Activated T-helper 9 cell treated with anti-CD3 and anti-CD28 coated beads, Interleukin-2, amount 50 U/mL, for 16 hours (primary cell): ENCODE measurements around the gene POLR2H.

Experiments used
- DNase-seq: peaks from one replicate; pipeline ENCODE4 v3.0.0-alpha.2; 2020; ENCODE audit warnings: low read depth

POLR2H gene

DNA sequence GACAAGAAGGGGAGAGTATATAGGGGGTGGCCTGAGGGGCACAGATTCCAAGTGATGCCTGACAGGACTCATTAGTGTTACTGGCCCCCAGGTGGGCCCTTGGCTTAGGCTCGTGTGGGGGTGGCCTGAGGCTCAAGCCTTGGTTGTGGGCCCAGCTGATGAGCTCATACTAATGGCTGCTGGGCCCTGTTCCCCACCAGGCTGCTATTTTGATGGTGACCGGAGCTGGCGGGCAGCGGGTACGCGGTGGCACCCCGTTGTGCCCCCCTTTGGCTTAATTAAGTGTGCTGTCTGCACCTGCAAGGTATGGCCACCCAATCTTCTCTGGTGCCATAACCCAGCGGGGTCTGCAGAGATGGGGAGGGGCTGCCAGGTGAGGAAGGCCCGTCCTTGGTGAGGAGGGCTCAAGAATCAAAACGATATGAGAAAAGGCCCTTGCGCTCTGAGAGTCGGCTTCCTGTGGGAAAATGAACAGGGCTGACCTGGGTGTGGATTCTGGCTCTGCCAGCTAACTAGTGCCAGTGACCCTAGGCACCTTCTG lies 25.7 kb downstream of the POLR2H start:
- no peak for DNase-seq

DNA sequence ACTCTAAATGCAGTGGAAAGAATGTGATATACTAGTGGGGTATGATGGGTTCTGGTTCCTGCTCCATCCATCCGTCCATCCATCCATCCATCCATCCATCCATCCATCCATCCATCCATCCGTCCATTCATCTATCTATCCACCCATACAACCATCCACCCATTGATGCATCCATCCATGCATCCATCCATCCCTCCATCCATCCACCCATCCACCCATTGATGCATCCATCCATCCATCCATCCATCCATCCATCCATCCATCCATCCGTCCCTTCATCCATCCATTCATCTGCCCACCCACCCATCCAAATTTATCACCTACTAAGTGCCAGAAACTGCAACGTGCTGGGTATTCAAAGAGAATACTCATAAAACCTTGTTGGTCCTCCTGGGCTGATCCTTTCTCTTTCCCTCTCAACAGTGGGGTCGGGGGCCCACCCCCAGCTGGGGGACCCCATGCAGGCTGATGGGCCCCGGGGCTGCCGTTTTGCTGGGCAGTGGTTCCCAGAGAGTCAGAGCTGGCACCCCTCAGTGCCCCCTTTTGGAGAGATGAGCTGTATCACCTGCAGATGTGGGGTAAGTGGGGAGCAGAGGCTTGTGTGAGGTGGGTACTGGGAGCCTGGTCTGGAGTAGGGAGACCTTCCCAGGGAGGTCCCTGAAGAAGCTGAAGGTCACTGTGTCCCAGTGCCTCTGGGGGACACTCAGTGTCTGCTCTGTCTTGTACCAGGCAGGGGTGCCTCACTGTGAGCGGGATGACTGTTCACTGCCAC lies 26.8 kb downstream of the POLR2H start:
- no peak for DNase-seq

DNA sequence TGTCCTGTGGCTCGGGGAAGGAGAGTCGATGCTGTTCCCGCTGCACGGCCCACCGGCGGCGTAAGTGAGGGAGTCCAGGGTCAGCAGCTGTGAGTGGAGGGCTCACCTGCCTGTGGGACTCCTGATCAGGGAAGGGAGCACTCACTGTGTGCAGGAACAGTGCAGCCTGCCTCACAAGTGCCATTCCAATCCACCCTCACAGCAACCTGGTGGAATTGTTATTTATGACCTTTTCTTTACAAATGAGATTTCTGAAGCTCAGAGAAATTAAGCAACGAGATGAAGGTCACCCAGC lies 27.4 kb downstream of the POLR2H start:
- no peak for DNase-seq

DNA sequence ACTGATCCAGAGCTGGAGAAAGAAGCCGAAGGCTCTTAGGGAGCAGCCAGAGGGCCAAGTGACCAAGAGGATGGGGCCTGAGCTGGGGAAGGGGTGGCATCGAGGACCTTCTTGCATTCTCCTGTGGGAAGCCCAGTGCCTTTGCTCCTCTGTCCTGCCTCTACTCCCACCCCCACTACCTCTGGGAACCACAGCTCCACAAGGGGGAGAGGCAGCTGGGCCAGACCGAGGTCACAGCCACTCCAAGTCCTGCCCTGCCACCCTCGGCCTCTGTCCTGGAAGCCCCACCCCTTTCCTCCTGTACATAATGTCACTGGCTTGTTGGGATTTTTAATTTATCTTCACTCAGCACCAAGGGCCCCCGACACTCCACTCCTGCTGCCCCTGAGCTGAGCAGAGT lies 27.9 kb downstream of the POLR2H start:
- DNase-seq: no peak

DNA sequence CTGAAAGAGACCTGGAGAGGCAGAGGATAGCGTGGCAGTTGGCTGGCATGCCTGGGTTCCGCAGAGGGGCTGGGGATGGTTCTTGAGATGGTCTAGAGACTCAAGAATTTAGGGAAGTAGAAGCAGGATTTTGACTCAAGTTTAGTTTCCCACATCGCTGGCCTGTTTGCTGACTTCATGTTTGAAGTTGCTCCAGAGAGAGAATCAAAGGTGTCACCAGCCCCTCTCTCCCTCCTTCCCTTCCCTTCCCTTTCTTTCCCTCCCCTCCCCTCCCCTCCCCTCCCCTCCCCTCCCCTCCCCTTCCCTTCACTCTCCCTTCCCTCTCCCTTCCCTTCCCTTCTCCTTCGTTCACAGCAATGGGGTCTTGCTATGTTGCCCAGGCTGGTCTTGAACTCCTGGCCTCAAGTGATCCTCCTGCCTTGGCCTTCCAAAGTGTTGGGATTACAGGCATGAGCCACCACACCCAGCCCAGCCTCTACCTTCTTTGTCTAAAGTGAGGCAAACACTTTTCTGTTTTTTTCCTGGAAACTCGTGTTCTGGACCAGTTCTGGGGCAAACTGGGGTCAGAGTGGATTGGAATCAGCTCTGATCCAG lies 28.5 kb downstream of the POLR2H start:
- no peak for DNase-seq

DNA sequence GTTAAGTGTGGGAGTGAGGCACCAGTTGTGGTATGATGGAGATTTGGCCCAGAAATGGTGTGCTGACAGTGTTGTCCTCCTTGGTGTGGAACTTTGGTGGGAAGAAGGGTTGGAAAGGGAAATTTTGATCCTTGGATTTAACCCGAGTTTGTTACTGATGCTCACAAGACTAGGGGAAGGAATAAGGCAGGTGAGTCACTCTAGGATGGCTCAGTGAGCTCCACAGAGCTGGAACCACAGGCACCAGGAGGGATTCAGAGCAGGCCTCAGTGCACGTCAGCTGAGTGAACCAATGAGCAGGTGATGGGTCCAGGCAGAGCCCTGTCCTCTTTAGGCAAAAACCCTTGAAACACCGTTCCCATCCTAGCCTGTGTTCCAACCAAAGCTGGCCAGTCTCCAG lies 29.8 kb downstream of the POLR2H start:
- DNase-seq: no peak

DNA sequence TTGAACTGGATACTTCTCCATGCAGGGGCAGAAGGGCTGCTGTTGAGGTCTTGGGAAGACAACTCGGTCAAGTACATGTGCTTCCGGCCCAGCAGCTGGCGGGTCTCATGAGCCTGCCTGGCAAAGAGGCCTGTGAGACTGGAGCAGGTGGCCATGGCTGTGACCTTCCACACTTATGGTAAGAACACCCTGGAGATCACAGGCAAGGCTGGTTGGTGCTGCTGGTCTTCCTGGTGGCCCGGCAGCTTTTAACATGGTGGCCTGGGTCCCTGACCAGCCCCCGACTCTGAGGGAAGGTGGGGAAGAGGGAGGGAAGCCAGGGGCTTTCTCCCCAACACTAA lies 33.8 kb downstream of the POLR2H start:
- DNase-seq: no peak

DNA sequence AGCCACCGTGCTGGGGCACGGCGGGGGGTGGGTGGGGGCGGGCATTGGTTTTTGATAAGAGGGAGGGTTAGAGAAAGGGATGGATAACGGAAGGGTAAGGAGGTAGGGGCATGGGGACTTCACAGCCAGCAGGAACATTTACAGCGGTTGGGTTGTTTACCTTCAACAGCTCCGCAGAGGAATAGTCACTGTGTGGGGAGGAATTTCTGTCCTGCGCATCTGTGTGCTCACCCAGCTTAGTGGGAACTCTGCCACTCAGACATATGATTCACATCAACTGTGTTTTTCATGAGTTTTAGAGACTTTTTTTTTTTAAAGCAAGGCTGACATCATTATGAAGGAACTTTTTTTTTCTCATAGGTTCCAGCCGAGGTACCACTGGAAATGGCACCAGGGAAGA lies 37.9 kb downstream of the POLR2H start:
- DNase-seq: no peak

DNA sequence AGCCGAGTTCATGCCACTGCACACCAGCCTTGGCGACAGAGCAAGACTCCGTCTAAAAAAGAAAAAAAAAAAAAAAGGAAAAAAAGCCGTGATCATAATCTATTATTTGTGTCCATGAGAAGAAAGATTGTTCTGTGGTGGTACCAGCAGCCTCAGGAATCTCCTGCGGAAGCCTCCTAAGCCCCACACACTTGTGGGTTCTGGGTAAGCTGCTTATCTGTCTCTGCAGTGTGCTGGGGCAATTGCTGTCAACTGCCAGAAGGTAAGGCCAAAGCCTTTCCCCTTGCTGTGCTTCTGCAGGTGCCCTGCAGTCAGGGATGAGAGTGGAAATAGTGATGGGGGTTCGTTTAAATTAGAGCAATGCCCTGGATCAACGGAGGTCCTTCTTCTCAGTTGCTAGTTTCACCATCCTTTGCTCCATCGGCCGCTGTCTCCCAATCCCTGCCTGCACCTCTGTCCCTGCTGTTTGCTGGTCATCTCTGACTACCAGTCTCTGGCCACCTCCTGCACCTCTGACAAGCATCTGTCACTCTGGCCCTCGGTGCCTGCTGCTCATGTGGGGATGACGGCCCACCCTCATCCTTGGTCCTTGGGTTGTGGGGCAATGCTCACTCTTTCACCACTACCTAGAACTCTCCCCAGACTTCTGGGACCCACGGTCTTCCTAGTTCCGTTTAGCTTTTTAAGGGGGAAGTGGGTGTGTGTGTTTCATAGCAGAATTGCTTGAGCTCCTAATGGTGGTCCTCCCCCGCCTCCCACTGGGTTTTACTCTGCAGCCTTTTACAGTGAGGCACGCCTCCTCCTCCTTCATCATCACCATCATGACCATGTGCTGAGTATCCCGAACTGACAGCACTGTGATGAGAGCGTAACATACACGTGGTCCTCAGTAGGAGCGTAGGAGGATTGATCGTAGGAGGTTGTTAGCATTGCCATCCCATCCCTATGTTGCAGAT lies 43.8 kb downstream of the POLR2H start:
- DNase-seq: no peak

DNA sequence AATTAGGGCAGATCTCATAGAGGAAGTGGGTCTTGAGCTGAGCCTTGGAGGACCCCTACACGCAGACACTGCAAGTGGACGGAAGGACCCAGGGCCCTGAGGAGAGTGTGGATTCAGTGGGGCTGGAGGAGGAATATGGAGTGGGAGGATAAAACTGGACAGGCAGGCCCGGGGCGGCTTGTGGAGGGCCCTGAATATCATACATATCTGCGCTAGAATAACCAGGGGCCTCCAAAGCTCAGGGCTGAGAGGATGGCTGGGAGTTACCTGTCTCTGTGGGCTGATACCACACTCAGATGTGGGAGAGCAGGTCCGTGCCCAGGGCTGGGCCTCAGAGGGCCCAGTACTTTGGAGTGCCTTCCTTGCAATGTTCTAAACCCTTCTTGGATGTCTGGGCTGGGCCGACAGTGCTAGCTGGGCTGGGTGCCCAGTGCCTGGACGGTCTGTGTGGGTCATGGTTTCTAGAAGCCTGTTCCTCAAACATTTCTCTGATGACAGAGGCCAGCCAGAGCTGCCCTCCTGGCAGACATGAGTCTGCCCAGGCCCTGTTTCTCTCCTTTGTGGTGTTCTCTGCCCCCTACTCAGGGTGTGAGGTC lies 47.9 kb downstream of the POLR2H start:
- no peak for DNase-seq

DNA sequence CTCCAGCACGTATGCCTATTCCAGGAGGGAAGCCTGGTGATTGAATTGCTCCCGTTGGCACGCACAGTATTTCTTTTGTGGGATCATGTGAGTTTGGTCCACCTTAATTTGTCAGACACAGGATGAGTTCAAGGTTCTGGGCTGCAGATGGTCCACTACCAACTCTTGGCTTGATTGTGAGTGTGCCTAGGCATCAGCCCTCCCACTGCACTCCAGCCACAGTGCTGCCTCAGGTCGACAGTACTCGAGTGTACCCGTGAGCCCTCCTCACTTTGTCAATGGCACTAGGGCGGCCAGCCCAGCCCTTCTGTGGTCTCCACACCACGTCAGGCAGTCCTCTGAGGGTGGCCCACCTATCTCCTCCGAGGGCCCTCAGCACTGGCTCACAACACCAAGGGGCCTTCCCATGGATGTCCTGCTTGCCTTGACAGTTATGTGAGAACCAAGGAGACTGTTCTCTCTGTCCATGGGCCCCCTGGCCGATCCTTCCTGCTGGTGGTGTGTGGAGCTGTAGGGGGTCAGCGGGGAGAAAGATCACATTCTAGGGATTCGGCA lies 48.5 kb downstream of the POLR2H start:
- DNase-seq: no peak

DNA sequence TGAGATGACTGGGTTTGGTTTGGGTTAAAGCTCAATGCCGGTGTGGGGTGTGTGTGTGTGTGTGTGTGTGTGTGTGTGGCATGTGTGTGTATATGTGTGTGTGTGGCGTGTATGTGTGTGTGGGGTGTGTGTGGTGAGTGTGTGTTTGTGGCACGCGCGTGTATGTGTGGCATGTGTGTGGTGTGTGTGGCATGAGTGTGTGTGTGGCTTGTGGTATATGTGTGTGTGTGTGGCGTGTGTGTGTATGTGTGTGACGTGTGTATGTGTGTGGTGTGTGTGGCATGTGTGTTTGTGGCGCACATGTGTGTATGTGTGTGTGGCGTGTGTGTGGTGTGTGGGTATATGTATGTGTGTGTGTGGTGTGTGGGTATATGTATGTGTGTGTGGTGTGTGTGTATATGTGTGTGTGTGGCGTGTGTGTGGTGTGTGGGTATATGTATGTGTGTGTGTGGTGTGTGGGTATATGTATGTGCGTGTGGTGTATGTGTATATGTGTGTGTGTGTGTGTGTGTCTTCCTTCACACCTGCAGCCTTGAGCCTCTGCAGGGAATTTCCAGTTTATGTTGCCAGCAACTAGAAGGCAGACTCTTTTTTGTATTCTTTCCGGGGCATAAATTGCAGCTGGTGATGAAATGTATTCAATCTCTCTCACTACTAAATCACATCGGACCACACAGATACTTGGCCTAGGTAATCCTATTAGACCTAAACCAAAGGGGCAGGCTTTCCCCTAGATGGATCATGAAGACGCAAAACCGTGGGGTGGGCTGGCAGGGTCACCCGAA lies 53.1 kb downstream of the POLR2H start:
- DNase-seq: no peak

DNA sequence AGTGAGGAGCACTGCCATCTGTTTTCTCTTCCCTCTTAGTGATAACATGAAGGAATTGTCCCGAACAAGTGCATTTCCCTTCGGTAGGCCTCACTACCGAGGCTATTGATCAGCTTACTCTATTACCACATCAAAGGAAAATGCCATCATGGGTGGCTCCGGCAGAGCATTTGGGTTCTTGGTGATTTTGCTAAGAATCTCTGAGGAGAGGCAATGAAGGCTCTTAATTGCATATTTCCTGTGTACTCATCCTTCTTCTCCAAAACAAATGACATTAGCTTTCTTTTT lies 53.6 kb downstream of the POLR2H start:
- no peak for DNase-seq

DNA sequence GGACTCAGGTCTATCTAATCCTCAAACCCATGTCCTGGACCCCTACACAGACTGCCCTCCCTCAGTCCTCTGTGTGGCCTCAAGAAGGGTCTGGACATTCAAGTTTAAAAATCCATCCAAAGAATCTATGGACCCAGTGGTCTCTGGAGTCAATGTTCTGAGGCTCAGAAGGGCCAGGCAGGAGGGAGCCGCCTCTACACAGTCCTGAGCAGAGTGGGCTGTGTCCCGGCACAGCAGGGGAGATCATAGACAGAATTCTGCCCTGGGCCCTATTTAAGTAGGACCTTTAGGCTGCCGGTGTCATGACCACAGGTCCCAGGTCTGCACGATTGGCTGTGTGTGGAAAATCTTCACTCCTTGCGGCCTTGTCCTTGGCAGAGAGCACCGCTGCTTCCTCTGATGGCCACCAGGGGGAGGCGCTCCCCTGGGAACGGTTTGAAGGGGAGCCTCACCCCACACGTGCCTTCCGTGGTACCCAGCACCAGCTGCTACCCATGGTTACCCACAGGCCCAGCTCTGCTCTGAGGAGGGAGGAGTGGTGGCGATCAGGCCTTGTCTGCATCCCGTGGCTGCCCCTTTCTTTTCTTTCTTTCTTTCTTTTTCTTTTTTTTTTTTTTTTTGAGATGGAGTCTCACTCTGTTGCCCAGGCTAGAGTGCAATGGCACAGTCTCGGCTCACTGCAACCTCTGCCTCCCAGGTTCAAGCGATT lies 56.3 kb downstream of the POLR2H start:
- DNase-seq: peak; percentile 51
